SIG-M5 (cell line): Measurements from ENCODE around the gene USP8.
"Not testable (repeated sequence)": the region's sequence is repeated elsewhere in the genome, so short reads cannot be mapped to it uniquely, and the experiment has no call there.

Source experiments
- DNase-seq: peaks from one replicate; lab custom pipeline; 2025; lab: John Stamatoyannopoulos, UW

USP8 gene

GRCh38 chr15:50424066-50424890, at the start of gene USP8:
USP8 (plus strand) TSS chr15:50424405; CDS start chr15:50439074, 14,669 bp downstream.
- DNase-seq = peak; percentile 53

GRCh38 chr15:50377867-50378751, 46.1 kb upstream of the USP8 start:
- DNase-seq = no peak

GRCh38 chr15:50378776-50379175, 45.4 kb upstream of the USP8 start:
- no peak for DNase-seq

GRCh38 chr15:50379413-50379812, 44.8 kb upstream of the USP8 start:
- DNase-seq = not testable (repeated sequence)

- no peak for DNase-seq
These were observed 44.1 kb upstream of the USP8 start for GRCh38 chr15:50380089-50380488.

- DNase-seq = no peak
These were observed 42.8 kb upstream of the USP8 start for GRCh38 chr15:50381438-50381837.

GRCh38 chr15:50382408-50382807, 41.8 kb upstream of the USP8 start:
- DNase-seq = not testable (repeated sequence)

- DNase-seq = peak; percentile 39
These were observed 33.5 kb upstream of the USP8 start for GRCh38 chr15:50390554-50391264.

GRCh38 chr15:50391561-50391960, 32.6 kb upstream of the USP8 start:
- DNase-seq = not testable (repeated sequence)

- no peak for DNase-seq
These were observed 12.3 kb upstream of the USP8 start for GRCh38 chr15:50411870-50412269.

GRCh38 chr15:50414624-50415023, 9.6 kb upstream of the USP8 start:
- no peak for DNase-seq

GRCh38 chr15:50415752-50416404, 8.3 kb upstream of the USP8 start:
- no peak for DNase-seq

- no peak for DNase-seq
These were observed 7.3 kb upstream of the USP8 start for GRCh38 chr15:50416890-50417289.

- no peak for DNase-seq
These were observed 6.1 kb upstream of the USP8 start for GRCh38 chr15:50418041-50418583.

GRCh38 chr15:50425219-50425618, 1.0 kb downstream of the USP8 start:
- DNase-seq = no peak

GRCh38 chr15:50425678-50426246, 1.6 kb downstream of the USP8 start:
- not testable (repeated sequence) for DNase-seq

- DNase-seq = no peak
These were observed 2.2 kb downstream of the USP8 start for GRCh38 chr15:50426428-50426827.

- no peak for DNase-seq
These were observed 7.0 kb downstream of the USP8 start for GRCh38 chr15:50431204-50431603.

- DNase-seq = no peak
These were observed 8.0 kb downstream of the USP8 start for GRCh38 chr15:50432230-50432629.

- DNase-seq = no peak
These were observed 11.6 kb downstream of the USP8 start for GRCh38 chr15:50435772-50436171.

GRCh38 chr15:50438251-50438650, 14.0 kb downstream of the USP8 start:
- no peak for DNase-seq
